GM11168 (cell line): ENCODE data around the gene HTRA2.

ENCODE experiments used
- in situ Hi-C: fragments of 300-500 bp; cut with MboI; formaldehyde crosslinking; loops from one replicate; pipeline ENCODE4 v1.12.0; 2022; ENCODE audit warnings: low sequenced_read_pairs; ENCODE audit not compliant: unreplicated experiment

The HTRA2 gene

GRCh38 chr2:74529357-74530238 is at the start of gene HTRA2, which contains the start of gene AUP1:
TSS of gene HTRA2 (plus strand) at chr2:74529933. CDS start at chr2:74530007, 74 bp downstream.
TSS of gene AUP1 (minus strand) at chr2:74529706. CDS start at chr2:74529629, 77 bp downstream.
- in situ Hi-C loops = no loop called here

- in situ Hi-C loops = loop anchor here (5.0 kb wide), 1 partner anchor 96 kb away; no protein-coding TSS in a partner anchor
Observed at GRCh38 chr2:74481431-74481830, 48.3 kb upstream of the HTRA2 start.

GRCh38 chr2:74481961-74482800 is 47.6 kb upstream of the HTRA2 start:
- in situ Hi-C loops = loop anchor here (5.0 kb wide), 1 partner anchor 95 kb away; no protein-coding TSS in a partner anchor

- in situ Hi-C loops = loop anchor here (5.0 kb wide), 1 partner anchor 94 kb away; no protein-coding TSS in a partner anchor
Observed at GRCh38 chr2:74482801-74483674, 46.7 kb upstream of the HTRA2 start, which contains the start of the genes CCDC142 and TTC31. TSS of gene CCDC142 (minus strand) at chr2:74482998. CDS start at chr2:74482837, 161 bp downstream. TSS of gene TTC31 (plus strand) at chr2:74483081. CDS start at chr2:74483096, 15 bp downstream.

GRCh38 chr2:74483675-74484164 is 46.0 kb upstream of the HTRA2 start:
- in situ Hi-C loops = loop anchor here (5.0 kb wide), 1 partner anchor 94 kb away; no protein-coding TSS in a partner anchor

GRCh38 chr2:74486141-74486540 is 43.6 kb upstream of the HTRA2 start:
- in situ Hi-C loops = no loop called here

GRCh38 chr2:74488643-74489481 is 40.9 kb upstream of the HTRA2 start:
- in situ Hi-C loops = no loop called here

- in situ Hi-C loops = no loop called here
Observed at GRCh38 chr2:74489906-74490305, 39.8 kb upstream of the HTRA2 start.

- in situ Hi-C loops = no loop called here
Observed at GRCh38 chr2:74491648-74492544, 37.8 kb upstream of the HTRA2 start.

- in situ Hi-C loops = no loop called here
Observed at GRCh38 chr2:74493546-74493945, 36.2 kb upstream of the HTRA2 start.

GRCh38 chr2:74495440-74495839 is 34.3 kb upstream of the HTRA2 start:
- in situ Hi-C loops = no loop called here

GRCh38 chr2:74496997-74497776 is 32.5 kb upstream of the HTRA2 start:
- in situ Hi-C loops = no loop called here

GRCh38 chr2:74497777-74498499 is 31.8 kb upstream of the HTRA2 start:
- in situ Hi-C loops = no loop called here

- in situ Hi-C loops = no loop called here
Observed at GRCh38 chr2:74498500-74499266, 31.1 kb upstream of the HTRA2 start.

- in situ Hi-C loops = no loop called here
Observed at GRCh38 chr2:74499267-74499939, 30.3 kb upstream of the HTRA2 start, which contains the start of gene LBX2. TSS of gene LBX2 (minus strand) at chr2:74499603. CDS start at chr2:74499537, 66 bp downstream.
